NCI-H1105 treated with DMSO at 0.1 percent for 48 hours (cell line): Measurements from ENCODE around the gene ZCWPW1.
"Not testable (repeated sequence)": the region's sequence is repeated elsewhere in the genome, so short reads cannot be mapped to it uniquely, and the experiment has no call there.

Experiments used
- DNase-seq: peaks from one replicate; lab custom pipeline; 2025; lab: John Stamatoyannopoulos, UW

ZCWPW1 gene

DNA sequence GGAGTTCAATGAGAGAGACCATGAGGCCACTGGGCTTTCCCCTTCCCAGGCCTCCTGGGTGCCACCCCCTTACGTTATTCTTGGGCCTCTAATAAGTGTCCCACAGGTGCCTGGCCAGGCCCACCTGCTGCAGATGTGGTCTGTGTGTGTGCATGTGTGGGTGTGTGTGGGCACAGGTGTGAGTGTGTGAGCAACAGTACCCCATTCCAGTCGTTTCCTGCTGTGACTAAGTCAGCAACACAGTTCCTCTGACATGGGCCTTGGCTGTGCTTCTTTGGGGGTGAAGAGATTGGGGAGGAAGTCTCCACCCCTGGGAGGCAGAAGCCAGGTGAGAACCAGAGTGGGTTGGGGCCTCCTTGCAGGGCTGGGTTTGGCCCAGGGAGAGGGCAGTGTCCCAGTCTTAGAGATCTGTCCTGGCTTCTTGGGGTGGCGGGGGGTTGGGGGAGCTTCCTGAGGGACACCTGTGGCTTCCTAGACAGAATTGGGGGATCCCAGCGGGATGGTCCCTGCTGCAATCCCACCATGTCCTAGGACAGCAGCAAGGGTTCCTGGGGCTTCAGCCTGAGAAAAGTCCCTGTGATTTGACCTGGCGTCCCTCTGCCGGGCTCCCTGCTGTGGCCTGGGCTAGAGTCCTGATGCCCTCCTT is 74.7 kb downstream of the ZCWPW1 start:
- DNase-seq, result no peak

DNA sequence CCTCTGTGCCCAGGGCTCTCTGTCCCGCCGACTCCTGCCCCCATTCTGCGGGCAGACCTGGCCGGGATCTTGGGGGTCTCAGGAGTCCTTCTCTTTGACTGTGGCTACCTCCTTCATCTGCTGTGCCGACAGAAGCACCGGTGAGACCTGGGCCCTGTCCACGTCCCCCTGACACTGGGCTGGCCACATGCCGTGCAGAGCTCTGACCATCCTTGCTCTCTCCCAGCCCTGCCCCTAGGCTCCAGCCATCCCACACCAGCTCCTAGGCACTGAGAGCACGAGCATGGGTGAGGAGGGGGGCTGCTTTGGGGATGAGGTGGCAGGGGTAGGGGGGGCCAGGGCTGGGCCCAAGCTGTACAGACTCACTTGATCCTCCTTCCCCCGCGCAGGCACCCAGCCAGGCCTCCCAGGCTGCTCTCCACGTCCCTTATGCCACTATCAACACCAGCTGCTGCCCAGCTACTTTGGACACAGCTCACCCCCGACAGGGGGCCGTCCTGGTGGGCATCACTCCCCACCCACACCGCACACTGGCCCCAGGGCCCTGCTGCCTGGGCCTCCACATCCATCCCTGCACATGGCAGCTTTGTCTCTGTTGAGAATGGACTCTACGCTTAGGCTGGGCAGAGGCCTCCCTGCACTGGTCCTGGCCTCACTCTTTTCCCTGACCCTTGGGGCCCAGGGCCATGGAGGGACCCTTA is 75.4 kb downstream of the ZCWPW1 start:
- no peak for DNase-seq

DNA sequence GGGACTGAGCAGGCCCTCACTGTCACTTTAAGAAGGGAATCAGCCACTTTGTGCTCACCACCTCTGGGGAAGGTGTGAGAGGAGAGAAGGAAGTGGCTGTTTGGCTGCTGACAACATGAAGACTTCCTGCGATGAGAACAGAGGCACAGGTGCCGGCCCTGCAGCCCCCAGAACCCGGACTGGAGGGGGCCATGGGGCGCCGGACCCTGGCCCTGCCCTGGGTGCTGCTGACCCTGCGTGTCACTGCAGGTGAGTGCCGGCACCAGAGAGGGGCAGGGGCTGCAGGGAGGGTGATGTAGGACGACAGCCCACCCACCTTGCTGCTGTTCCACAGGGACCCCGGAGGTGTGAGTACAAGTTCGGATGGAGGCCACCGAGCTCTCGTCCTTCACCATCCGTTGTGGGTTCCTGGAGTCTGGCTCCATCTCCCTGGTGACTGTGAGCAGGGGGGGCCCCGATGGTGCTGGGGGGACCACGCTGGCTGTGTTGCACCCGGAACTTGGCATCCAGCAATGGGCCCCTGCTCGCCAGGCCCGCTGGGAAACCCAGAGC is 76.2 kb downstream of the ZCWPW1 start:
- not testable (repeated sequence) for DNase-seq

GRCh38 chr7:100351657-100352058 is 76.8 kb downstream of the ZCWPW1 start:
- no peak for DNase-seq
